Uterus (tissue), 4 donors: Measurements from ENCODE around the gene KRT34. TPM values are rescaled to one million over a fixed set of nuclear protein-coding genes. Genes with fewer than 3 reads are reported as not detected.
"Not testable (repeated sequence)": the region's sequence is repeated elsewhere in the genome, so short reads cannot be mapped to it uniquely, and the experiment has no call there.

Experiments used
- DNase-seq, 2 donors: peaks; one replicate each; pipeline ENCODE4 v3.0.0-alpha.2; 2019 to 2020
- H3K27ac ChIP-seq, 2 donors: fragments of 200-600 bp; sonication (generic); 1 replicate in 1 of 2; 2 replicates in 1 of 2; pipeline ENCODE4 v1.5.1; 2016 to 2018
- H3K27me3 ChIP-seq, 2 donors: fragments of 200-600 bp; sonication (generic); one replicate each; pipeline ENCODE4 v1.5.1; 2018 to 2019; ENCODE audit warnings: control low read depth in 1 of 2
- H3K36me3 ChIP-seq, 2 donors: fragments of 200-600 bp; sonication (generic); one replicate each; pipeline ENCODE4 v1.5.1; 2019; ENCODE audit warnings: control low read depth in 1 of 2
- H3K4me1 ChIP-seq, 2 donors: fragments of 200-600 bp; sonication (generic); one replicate each; pipeline ENCODE4 v1.5.1; 2018 to 2019; ENCODE audit warnings: control low read depth in 1 of 2
- H3K4me3 ChIP-seq, 2 donors: fragments of 200-600 bp; sonication (generic); 1 replicate in 1 of 2; 2 replicates in 1 of 2; pipeline ENCODE4 v1.5.1; 2018 to 2019; ENCODE audit warnings: mild to moderate bottlenecking in 1 of 2
- H3K9me3 ChIP-seq, 2 donors: fragments of 200-600 bp; sonication (generic); one replicate each; pipeline ENCODE4 v1.5.1; 2019; ENCODE audit warnings: control low read depth in 1 of 2
- POLR2A ChIP-seq, 2 donors: fragments of 450-650 bp; IDR thresholded peaks; one replicate each; pipeline ENCODE4 v1.6.1; 2016; ENCODE audit warnings: antibody characterized with exemption in 2 of 2, mild to moderate bottlenecking in 1 of 2, moderate library complexity in 1 of 2
- intact Hi-C: fragments of 100-400 bp; cut with DNase I; formaldehyde crosslinking; loops from one replicate; pipeline ENCODE4 v1.15.1; 2023; ENCODE audit warnings: low total_unique reads
- total RNA-seq, 4 donors: library from RNA; depleted of rRNA in 3 of 4; stranded (reverse); fragments of >200 nt in 3 of 4; gene quantifications; one replicate each; pipeline versions ENCODE4 v1.1.0 to v1.2.4, GENCODE V29; 2014 to 2023
- TF ChIP-seq, protein P1 (sequence below), 4 experiments: fragments of 200-600 bp in 2 of 4; fragments of 450-650 bp in 2 of 4; sonication (generic) in 2 of 4; IDR thresholded peaks; one replicate each; pipeline ENCODE4 v1.5.1; 2016 to 2019; ENCODE audit warnings: antibody characterized with exemption in 4 of 4, mild to moderate bottlenecking in 2 of 4, moderate library complexity in 1 of 4
- donor health status: DM: yes; HTN: yes; CAD: no.

Gene KRT34
- total RNA-seq, 4 donors from 2014 or later: 0.28 TPM; not detected in 3

DNA sequence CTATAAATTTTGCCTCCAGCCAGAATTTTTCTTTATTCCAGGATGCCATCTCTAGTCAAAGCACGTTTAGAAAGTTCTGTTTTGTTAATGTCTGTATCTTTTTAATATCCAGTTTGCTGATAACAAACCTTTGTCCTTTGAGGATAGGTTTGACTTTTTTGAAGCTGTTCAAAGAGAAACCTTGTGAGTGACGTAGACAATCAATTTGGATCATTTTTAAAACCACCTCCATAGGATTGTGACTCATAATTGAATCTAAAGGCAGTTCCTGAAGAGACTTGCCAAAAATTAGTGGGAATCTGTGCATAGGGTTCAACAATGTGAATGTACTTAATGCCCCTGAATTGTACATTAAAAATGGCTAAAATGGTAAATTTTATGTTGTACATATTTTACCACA, 9.4 kb upstream of the KRT34 start:
- H3K27me3 ChIP-seq: no peaks in the 10 kb centered on the region
- peaks cover 0 to 1% of the 10 kb centered on the region in 2 donors for H3K9me3 ChIP-seq
- no peak for DNase-seq
- TF ChIP-seq POLR2A (IDR thresholded peaks at IDR 0.05): no peak
- TF ChIP-seq, protein P1, sequence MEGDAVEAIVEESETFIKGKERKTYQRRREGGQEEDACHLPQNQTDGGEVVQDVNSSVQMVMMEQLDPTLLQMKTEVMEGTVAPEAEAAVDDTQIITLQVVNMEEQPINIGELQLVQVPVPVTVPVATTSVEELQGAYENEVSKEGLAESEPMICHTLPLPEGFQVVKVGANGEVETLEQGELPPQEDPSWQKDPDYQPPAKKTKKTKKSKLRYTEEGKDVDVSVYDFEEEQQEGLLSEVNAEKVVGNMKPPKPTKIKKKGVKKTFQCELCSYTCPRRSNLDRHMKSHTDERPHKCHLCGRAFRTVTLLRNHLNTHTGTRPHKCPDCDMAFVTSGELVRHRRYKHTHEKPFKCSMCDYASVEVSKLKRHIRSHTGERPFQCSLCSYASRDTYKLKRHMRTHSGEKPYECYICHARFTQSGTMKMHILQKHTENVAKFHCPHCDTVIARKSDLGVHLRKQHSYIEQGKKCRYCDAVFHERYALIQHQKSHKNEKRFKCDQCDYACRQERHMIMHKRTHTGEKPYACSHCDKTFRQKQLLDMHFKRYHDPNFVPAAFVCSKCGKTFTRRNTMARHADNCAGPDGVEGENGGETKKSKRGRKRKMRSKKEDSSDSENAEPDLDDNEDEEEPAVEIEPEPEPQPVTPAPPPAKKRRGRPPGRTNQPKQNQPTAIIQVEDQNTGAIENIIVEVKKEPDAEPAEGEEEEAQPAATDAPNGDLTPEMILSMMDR (IDR thresholded peaks at IDR 0.05): no peak
- H3K27ac ChIP-seq: no peak overlapping the region
- H3K4me1 ChIP-seq: no peaks in the 10 kb centered on the region
- H3K4me3 ChIP-seq: no peak overlapping the region
- intact Hi-C loops: no loop called here
- H3K36me3 ChIP-seq: no peaks in the 10 kb centered on the region

DNA sequence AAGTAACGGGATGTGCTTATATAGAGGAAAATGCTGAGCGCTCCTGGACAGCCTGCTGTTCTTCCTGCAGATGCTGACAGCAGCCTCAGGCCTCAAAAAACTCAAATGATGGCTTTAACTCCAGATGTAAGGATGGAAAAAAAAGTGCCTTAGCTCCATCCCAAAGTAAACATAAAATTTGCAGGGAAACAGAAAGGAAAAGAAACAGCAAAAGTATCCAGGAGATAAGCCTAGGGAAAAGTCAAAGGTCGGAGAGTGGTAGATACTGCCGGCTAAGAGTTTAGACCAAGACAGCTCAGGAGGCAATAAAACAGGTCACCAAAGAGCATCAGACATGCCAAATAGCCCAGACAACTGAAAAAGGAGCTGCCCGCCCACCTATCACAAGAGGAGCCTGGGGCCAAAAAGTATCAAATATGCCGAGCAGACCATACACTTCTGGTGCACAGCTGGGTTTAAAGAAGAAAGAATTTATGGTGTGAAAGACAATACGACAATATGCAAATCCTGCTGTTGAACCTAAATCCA, 8.4 kb upstream of the KRT34 start:
- H3K4me1 ChIP-seq: no peaks in the 10 kb centered on the region
- no peak for DNase-seq
- TF ChIP-seq, protein P1 (IDR thresholded peaks at IDR 0.05): no peak
- TF ChIP-seq POLR2A (IDR thresholded peaks at IDR 0.05): no peak
- peaks cover 0 to 3% of the 10 kb centered on the region in 2 donors for H3K9me3 ChIP-seq
- intact Hi-C loops: no loop called here
- no peak overlapping the region for H3K4me3 ChIP-seq
- no peak overlapping the region for H3K27ac ChIP-seq
- H3K27me3 ChIP-seq: no peaks in the 10 kb centered on the region
- H3K36me3 ChIP-seq: no peaks in the 10 kb centered on the region

DNA sequence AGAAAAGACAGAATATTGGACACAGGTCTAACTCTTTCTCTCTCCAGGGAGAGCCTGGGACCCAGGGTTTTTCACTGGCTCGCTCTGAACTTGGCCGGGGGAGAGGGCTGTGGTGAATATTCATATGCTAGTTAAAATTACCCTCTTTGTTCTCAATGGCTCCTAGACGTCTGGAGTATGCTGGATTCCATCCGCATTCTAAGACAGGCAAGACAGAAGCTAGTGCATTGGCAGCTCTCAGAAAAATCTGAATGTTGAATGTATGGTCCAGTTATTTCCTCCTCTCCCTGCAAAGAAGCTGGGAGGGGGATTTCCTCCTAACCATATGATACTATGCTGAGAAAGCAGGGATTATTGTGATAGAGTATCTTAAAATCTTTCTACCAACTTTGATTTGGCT, 5.6 kb upstream of the KRT34 start:
- Histone ChIP-seq H3K4me3 (no peak overlapping the region), H3K27ac (no peak overlapping the region), H3K27me3 (no peaks in the 10 kb centered on the region), H3K9me3 (peaks cover 0 to 3% of the 10 kb centered on the region in 2 donors), H3K36me3 (no peaks in the 10 kb centered on the region), H3K4me1 (no peaks in the 10 kb centered on the region)
- TF ChIP-seq POLR2A (IDR thresholded peaks at IDR 0.05): no peak
- TF ChIP-seq, protein P1 (IDR thresholded peaks at IDR 0.05): no peak
- intact Hi-C loops: no loop called here
- no peak for DNase-seq

DNA sequence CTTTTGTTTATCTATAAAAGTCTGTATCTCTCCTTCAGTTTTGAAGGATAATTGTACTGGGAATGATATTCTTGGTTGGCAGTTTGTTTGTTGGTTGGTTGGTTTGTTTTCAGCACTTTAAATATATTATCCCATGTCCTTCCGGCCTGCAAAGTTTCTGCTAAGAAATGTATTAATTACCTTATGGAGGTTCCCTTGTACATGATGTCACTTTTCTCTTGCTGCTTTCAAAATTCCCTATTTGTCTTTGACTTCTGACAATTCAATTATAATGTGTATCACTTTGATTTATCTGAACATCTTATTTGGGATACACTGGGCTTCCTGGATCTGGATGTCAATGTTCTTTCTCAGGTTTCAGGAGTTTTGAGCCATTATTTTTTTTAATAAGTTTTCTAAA, 4.1 kb upstream of the KRT34 start:
- Histone ChIP-seq H3K4me1 (no peaks in the 10 kb centered on the region), H3K36me3 (no peaks in the 10 kb centered on the region), H3K27me3 (no peaks in the 10 kb centered on the region), H3K27ac (no peak overlapping the region), H3K4me3 (no peak overlapping the region), H3K9me3 (peaks cover 0 to 3% of the 10 kb centered on the region in 2 donors)
- intact Hi-C loops: no loop called here
- no peak for TF ChIP-seq POLR2A (IDR thresholded peaks at IDR 0.05)
- no peak for DNase-seq

DNA sequence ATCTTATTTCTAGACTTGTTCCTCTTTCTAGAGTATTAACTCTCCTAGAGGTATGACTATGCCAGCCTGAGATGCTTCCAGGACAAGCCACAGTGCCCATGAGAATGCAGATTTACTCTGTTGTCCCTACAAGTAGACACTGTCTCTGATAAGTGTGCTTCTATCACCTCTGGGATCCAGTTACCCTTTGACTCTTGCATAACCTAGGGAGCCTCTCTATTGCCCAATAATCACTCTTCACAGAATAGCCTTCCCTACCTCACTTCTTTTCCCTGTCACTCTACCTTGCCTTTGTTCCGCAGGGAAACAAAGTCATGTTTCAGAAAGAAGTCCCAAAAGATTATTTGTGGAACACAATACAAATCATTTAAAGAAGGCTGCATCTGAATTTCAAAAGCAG, 1.6 kb upstream of the KRT34 start:
- no peak for TF ChIP-seq POLR2A (IDR thresholded peaks at IDR 0.05)
- TF ChIP-seq, protein P1 (IDR thresholded peaks at IDR 0.05): no peak
- no peak overlapping the region for H3K27ac ChIP-seq
- no peaks in the 10 kb centered on the region for H3K36me3 ChIP-seq
- intact Hi-C loops: no loop called here
- no peak for DNase-seq
- H3K4me1 ChIP-seq: no peaks in the 10 kb centered on the region
- peaks cover 0 to 3% of the 10 kb centered on the region in 2 donors for H3K9me3 ChIP-seq
- no peaks in the 10 kb centered on the region for H3K27me3 ChIP-seq
- H3K4me3 ChIP-seq: no peak overlapping the region

DNA sequence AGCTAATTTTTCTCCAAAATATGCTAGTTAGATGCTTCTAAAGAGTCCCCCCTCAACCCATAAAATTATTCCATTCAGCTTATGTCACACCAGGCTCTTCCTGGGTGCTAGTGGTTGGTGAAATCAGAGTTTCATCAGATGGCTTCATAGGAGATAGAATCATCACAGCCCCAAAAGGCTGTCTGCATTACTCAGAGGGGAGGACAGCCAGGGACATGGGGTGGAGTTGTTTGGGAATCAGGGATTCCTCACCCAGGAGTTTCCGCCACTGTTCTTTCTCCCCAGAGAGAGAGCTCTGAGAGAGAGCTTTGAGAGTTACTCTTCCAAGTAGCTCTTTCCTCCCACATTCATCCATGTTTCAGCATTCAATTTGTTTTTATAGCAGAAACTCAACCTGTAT, 288 bp upstream of the KRT34 start:
- Histone ChIP-seq H3K27ac (no peak overlapping the region), H3K4me3 (no peak overlapping the region), H3K4me1 (no peaks in the 10 kb centered on the region), H3K27me3 (no peaks in the 10 kb centered on the region), H3K36me3 (no peaks in the 10 kb centered on the region), H3K9me3 (peaks cover 0 to 3% of the 10 kb centered on the region in 2 donors)
- intact Hi-C loops: no loop called here
- TF ChIP-seq, protein P1 (IDR thresholded peaks at IDR 0.05): no peak
- no peak for TF ChIP-seq POLR2A (IDR thresholded peaks at IDR 0.05)
- DNase-seq: no peak

DNA sequence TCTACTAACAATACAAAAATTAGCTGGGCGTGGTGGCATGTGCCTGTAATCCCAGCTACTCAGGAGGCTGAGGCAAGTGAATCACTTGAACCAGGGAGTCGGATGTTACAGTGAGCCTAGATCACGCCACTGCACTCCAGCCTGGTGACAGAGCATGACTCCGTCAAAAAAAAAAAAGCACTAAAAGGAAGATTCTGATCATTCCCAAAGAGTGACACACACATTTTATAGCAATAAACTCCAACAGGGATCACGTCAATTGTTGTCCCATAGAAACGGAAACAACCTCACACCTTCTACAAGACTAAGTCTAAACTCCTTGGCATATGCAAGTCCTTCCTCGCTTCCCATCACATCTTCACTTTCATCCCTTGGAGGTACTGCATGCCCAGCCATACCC, 2.0 kb downstream of the KRT34 start:
- intact Hi-C loops, DNase-seq, H3K9me3 ChIP-seq, H3K4me3 ChIP-seq, H3K4me1 ChIP-seq, H3K27me3 ChIP-seq, H3K36me3 ChIP-seq, H3K27ac ChIP-seq: not testable (repeated sequence)
